Measurements from ENCODE around the gene EPHB4. TPM values are rescaled to one million over a fixed set of nuclear protein-coding genes. Genes with fewer than 3 reads are reported as not detected.

EPHB4 gene
- polyA plus RNA-seq, 5 donors: 79.7 to 112 (median 93.4) TPM

Other genes starting within 250 kb of the EPHB4 start
- 10 to 100 TPM; 32.9 to 83.5 (median 58.0) TPM for gene LRCH4, start 241.4 kb downstream of the EPHB4 start, polyA plus RNA-seq (ENCODE audit: insufficient read depth in 1 of 5, insufficient read length in 5 of 5, low replicate concordance in 1 of 5)
- gene FBXO24, start 241.2 kb downstream of the EPHB4 start, polyA plus RNA-seq (ENCODE audit: insufficient read depth in 1 of 5, insufficient read length in 5 of 5, low replicate concordance in 1 of 5): 1 to 10 TPM; 4.0 to 4.8 (median 4.5) TPM
- gene PCOLCE, start 225.2 kb downstream of the EPHB4 start, polyA plus RNA-seq (ENCODE audit: insufficient read depth in 1 of 5, insufficient read length in 5 of 5, low replicate concordance in 1 of 5): 100 to 1,000 TPM; 140 to 265 (median 179) TPM
- 10 to 100 TPM; 25.3 to 40.0 (median 30.8) TPM for gene MOSPD3, start 215.0 kb downstream of the EPHB4 start, polyA plus RNA-seq (ENCODE audit: insufficient read depth in 1 of 5, insufficient read length in 5 of 5, low replicate concordance in 1 of 5)
- 1 to 10 TPM; 1.1 to 4.6 (median 1.6) TPM for gene TFR2, start 186.0 kb downstream of the EPHB4 start, polyA plus RNA-seq (ENCODE audit: insufficient read depth in 1 of 5, insufficient read length in 5 of 5, low replicate concordance in 1 of 5)
- under 1 TPM in 3 of 5 donors, not detected in 2; 0.13 to 0.40 (median 0.28) TPM for gene ACTL6B, start 171.1 kb downstream of the EPHB4 start, polyA plus RNA-seq (ENCODE audit: insufficient read depth in 1 of 5, insufficient read length in 5 of 5, low replicate concordance in 1 of 5)
- 100 to 1,000 TPM; 131 to 271 (median 184) TPM for gene GNB2, start 153.8 kb downstream of the EPHB4 start, polyA plus RNA-seq (ENCODE audit: insufficient read depth in 1 of 5, insufficient read length in 5 of 5, low replicate concordance in 1 of 5)
- 10 to 100 TPM; 30.4 to 52.9 (median 42.0) TPM for gene GIGYF1, start 133.3 kb downstream of the EPHB4 start, polyA plus RNA-seq (ENCODE audit: insufficient read depth in 1 of 5, insufficient read length in 5 of 5, low replicate concordance in 1 of 5)
- gene POP7, start 121.4 kb downstream of the EPHB4 start, polyA plus RNA-seq (ENCODE audit: insufficient read depth in 1 of 5, insufficient read length in 5 of 5, low replicate concordance in 1 of 5): 10 to 100 TPM; 15.0 to 31.3 (median 18.0) TPM
- gene EPO, start 107.1 kb downstream of the EPHB4 start, polyA plus RNA-seq (ENCODE audit: insufficient read depth in 1 of 5, insufficient read length in 5 of 5, low replicate concordance in 1 of 5): under 1 TPM in 4 of 5 donors, not detected in 1; 0.13 to 0.24 (median 0.16) TPM
- gene ZAN, start 93.9 kb downstream of the EPHB4 start, polyA plus RNA-seq (ENCODE audit: insufficient read depth in 1 of 5, insufficient read length in 5 of 5, low replicate concordance in 1 of 5): under 1 TPM in 2 of 5 donors, not detected in 3; 0.01 to 0.03 TPM
- 10 to 100 TPM; 25.7 to 48.3 (median 39.2) TPM for gene SLC12A9, start 25.2 kb upstream of the EPHB4 start, polyA plus RNA-seq (ENCODE audit: insufficient read depth in 1 of 5, insufficient read length in 5 of 5, low replicate concordance in 1 of 5)
- 100 to 1,000 TPM in 1 of 5 donors, 10 to 100 TPM in 4; 54.3 to 101 (median 69.5) TPM for gene TRIP6, start 39.9 kb upstream of the EPHB4 start, polyA plus RNA-seq (ENCODE audit: insufficient read depth in 1 of 5, insufficient read length in 5 of 5, low replicate concordance in 1 of 5)
- 100 to 1,000 TPM; 144 to 206 (median 173) TPM for gene SRRT, start 47.6 kb upstream of the EPHB4 start, polyA plus RNA-seq (ENCODE audit: insufficient read depth in 1 of 5, insufficient read length in 5 of 5, low replicate concordance in 1 of 5)
- 1 to 10 TPM in 2 of 5 donors, under 1 TPM in 3; 0.42 to 2.0 (median 0.84) TPM for gene UFSP1, start 62.2 kb upstream of the EPHB4 start, polyA plus RNA-seq (ENCODE audit: insufficient read depth in 1 of 5, insufficient read length in 5 of 5, low replicate concordance in 1 of 5)
- gene ACHE, start 68.4 kb upstream of the EPHB4 start, polyA plus RNA-seq (ENCODE audit: insufficient read depth in 1 of 5, insufficient read length in 5 of 5, low replicate concordance in 1 of 5): 1 to 10 TPM; 2.1 to 6.6 (median 2.6) TPM
- under 1 TPM; 0.37 to 0.73 (median 0.51) TPM for gene MUC3A, start 122.0 kb upstream of the EPHB4 start, polyA plus RNA-seq (ENCODE audit: insufficient read depth in 1 of 5, insufficient read length in 5 of 5, low replicate concordance in 1 of 5)
- 1 to 10 TPM in 2 of 5 donors, under 1 TPM in 3; 0.54 to 2.6 (median 0.93) TPM for gene MUC12, start 142.0 kb upstream of the EPHB4 start, polyA plus RNA-seq (ENCODE audit: insufficient read depth in 1 of 5, insufficient read length in 5 of 5, low replicate concordance in 1 of 5)
- gene MUC17, start 192.6 kb upstream of the EPHB4 start, polyA plus RNA-seq (ENCODE audit: insufficient read depth in 1 of 5, insufficient read length in 5 of 5, low replicate concordance in 1 of 5): under 1 TPM in 1 of 5 donors, not detected in 4; 0.31 TPM

Data from right lung (tissue), 5 donors.